NCI-H2107 (cell line): ENCODE results near the gene BIN1.

Source experiments
- DNase-seq: peaks from one replicate; lab custom pipeline; 2025; lab: John Stamatoyannopoulos, UW

BIN1 gene

GRCh38 chr2:127074936-127075335 is 32.0 kb downstream of the BIN1 start:
- no peak for DNase-seq

DNA sequence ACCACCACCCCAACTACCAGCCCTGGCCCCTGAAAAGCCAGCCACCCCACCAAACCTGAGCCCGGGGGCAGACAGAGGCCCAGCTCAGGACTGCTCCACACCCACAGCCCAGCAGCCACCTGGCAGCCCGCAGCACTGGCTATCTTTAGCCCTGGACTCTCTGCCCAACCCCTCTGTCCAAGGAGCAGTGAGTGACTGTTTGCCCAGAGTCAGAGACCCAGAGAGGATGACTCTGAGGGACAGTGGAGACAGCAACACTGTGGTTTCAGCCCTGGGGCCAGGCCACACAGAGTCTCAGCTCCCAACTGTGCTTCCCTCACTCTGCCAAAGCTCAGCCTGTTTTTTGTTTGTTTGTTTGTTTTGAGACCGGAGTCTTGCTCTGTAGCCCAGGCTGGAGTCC is 32.6 kb downstream of the BIN1 start:
- DNase-seq: no peak

- no peak for DNase-seq
Observed at GRCh38 chr2:127072970-127073369, 34.0 kb downstream of the BIN1 start.

- DNase-seq: no peak
Observed at GRCh38 chr2:127072396-127072795, 34.6 kb downstream of the BIN1 start.

DNA sequence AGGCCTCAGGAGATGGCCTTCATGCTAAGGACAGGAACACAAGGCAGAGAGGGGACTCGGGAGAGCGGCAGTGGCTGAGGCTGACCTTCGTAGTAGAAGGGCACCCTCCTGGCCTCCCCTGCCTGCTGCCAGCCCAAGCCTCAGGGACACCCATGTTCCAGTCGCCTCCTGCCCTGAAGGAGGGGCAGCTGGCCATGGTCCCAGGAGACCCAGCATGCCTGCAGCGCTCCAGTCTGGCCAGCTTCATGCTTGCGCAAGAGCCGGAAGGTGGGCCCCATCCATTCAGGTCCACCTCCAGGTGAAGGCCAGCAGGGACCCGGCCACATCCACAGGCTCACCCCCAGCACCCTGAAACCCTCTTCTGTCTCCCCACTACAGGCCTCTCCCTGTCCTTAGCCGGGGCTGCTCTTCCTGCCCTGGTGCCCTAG is 35.0 kb downstream of the BIN1 start:
- no peak for DNase-seq

DNA sequence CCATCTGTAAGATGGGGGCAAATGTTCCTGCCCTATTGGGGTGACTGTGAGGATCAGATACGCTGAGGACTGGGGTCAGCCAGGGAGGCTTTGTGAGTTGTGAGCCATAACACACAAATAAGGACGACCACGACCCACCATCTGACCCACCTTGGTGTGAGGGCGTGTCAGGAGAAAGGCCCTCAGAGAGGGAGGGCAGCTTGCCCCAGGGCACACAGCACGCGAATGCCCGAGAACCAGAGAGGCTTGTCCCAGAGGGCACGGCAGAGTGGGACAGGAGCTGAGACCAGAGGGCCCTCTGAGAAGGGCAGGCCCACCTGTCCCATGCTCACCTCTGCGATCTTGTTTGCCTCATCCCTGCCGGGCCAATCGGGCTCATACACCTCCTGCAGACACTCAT is 36.7 kb downstream of the BIN1 start:
- no peak for DNase-seq

- DNase-seq: no peak
Observed at GRCh38 chr2:127069536-127069935, 37.4 kb downstream of the BIN1 start.

DNA sequence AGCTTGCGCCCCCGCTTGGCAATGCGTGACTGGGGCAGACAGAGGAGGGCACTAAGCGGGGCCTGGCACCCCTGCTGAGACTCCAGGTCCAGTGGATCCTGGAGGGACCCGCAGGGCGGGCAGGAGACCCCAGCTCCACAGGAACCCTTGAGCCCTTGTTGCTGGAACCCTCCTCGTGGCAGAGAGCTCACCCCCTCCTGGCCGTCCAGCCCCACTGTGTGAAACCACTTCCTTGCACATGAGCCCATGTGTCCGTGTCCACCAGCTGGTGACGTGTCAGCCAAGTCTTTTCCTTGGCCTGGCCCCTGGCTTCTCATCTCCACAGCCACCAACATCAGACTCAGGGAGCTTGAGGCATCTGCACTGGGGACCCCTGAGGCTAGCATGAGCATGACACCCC is 38.0 kb downstream of the BIN1 start:
- DNase-seq: no peak

DNA sequence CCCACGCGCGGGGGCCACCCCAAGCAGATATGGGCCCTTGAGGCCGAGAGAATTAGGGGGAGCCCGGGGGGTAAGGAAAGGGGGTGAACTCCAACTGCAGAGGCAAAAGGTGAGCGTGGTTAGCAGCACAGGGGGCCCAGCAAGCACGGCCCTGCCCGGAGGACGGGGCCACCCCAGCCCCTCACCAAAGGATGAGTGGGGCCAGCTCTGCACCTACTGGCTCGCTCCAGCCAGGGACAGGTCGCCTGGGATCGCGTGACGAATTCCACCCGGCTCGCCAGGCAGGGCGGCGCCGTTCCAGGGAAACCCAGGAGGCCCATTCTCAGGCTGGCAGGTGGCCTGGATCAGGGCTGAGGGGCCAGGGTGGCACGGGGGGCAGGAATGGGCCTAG is 38.6 kb downstream of the BIN1 start:
- no peak for DNase-seq

DNA sequence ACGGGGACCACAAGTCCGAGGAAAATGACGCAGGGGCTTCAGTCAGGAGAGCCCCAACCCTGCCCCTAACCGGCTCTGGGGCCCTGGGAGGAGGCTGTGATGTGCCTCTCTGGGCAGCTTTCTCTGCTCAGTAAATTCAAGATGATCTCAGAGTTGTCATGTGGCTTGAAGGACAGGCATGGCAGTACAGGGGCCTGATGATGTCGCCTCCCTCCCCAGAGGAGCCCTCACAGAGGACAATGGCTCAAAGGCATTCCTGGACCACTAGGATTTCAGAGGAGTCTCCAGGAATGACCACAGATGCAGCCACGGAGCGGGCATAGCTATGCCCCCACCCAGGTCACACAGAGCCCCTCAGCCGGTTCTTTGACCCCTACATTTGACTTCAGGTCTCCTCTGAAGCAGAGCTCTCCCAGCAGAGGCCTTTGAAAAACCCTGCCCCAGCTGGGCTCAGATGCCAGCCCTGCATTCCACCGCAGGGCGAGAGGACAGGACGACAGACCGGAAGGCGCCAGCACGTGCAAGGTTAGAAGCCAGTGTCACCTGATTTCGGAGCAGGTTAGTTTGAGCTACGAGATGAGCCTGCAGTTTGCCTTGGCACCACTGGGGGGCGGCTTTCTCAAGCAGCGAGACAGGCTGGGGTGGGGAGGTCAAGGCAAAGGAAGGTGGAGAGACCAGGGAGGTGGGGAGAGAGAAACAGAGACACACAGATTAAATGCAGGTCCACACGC is 39.2 kb downstream of the BIN1 start:
- DNase-seq: peak; percentile 9

DNA sequence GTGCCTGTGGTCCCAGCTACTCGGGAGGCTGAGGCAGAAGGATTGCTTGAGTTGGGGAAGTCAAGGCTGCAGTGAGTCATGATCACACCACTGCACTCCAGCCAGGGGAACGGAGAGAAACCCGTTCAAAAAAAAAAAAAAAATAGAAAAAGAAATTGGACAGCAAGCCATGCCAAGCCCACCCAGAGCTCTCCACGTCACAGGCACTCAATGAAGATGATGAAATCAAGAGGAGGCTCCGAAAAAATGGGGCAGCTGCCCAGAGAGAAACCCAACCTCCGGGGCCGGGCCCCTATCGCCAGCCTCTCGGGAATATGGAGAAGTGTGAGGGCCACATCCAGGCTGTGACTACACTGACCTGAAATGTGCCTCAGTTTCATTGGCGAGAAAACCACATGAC is 40.0 kb downstream of the BIN1 start:
- no peak for DNase-seq

DNA sequence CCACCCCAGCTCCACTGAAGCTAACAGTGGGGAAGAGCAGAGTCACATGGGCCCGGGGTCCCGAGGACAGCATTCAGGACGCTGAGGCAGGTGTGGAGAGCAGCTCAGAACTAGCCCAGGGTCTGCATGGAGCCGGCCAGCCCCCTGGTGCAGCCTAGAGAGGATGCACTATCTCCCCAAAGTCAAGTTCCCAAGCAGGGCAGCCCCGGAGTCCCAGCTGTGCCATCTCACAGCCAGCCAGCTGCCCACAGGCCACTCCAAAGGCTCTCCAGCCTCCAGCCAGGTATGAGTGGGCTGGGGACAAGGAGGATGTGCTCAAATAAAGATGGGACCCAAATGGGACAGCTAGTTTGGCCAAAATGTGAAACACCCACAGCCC is 41.0 kb downstream of the BIN1 start:
- DNase-seq: no peak

- DNase-seq: no peak
Observed at GRCh38 chr2:127065299-127065939, 41.5 kb downstream of the BIN1 start.

- no peak for DNase-seq
Observed at GRCh38 chr2:127064642-127065250, 42.2 kb downstream of the BIN1 start.

- DNase-seq: no peak
Observed at GRCh38 chr2:127063701-127064590, 43.0 kb downstream of the BIN1 start.

GRCh38 chr2:127061375-127062273 is 45.3 kb downstream of the BIN1 start:
- DNase-seq: no peak

DNA sequence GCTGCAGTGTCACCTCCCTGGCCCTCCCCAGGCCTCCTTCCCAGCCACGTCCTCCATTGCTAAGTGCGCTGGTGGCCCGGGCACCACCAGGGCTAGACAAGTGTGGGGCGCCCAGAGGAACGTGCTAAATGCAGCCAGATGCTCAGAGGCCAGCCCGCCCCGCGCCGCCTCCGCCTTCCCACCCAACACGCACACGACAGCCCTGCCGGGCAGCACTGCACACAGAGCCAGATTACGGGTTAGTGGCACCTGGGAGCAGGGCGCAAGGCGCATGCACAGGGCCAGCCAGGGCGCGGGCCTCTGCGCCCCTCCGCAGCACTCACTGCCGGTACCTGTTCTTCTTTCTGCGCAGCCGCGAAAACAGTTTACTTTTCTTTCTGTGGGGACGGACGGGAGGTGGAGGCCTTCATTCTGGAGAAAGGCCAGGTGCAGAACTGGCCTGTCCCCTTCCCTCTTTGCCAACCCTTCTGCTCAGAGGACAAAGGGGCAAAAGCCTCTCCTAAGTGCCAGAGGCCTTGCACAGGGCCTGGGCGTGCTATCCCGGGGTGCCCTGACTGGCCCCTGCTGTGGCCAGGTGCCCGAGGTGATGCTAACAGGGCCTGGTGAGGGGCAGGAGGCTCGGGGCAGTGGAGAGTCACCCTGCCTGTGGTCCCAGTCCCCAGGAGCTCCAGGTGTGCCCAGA is 46.5 kb downstream of the BIN1 start:
- no peak for DNase-seq

GRCh38 chr2:127059559-127059958 is 47.4 kb downstream of the BIN1 start:
- DNase-seq: no peak

- no peak for DNase-seq
Observed at GRCh38 chr2:127058954-127059252, 48.1 kb downstream of the BIN1 start.

DNA sequence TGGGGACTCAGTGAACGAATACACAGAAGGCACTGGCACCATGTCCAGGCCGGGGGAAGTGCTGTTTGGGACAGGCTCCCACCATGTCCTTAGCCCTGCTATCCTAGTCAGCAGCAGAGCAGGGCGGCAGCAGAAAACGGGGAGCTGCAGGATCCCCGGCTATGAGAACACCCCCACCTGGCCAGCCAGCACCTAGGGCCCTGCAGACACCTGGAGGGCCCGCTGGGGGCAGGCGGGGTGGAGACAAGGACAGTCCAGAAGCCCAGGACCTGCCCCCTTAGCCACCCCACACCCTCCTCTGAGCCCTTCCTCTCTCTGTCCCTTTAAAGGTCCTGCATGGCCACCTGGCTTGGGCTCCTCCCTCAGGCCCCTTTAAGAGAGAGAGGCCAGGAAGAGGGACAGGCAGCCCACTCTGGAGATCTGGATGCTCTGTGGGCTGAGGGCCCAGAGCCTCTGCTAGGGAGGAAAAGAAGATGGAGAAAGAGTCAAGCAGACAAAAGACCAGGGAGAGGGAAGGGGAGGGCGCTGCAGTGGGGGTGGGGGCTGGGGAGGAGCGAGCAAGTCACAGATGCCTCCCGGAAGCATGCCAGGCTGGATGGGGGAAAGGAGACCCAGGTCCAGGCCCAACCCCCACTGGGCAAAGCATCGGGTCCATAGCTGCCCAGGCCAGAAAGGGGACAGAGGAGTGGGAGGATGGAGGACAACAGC is 48.6 kb downstream of the BIN1 start:
- no peak for DNase-seq
